ENCODE results near the gene USHBP1.
"Not testable (repeated sequence)": the region's sequence is repeated elsewhere in the genome, so short reads cannot be mapped to it uniquely, and the experiment has no call there.

Gene USHBP1

GRCh38 chr19:17296273-17296672 is 31.7 kb upstream of the USHBP1 start:
- no peaks in the 10 kb centered on the region for H3K27me3 ChIP-seq (ENCODE audit: insufficient read depth, poor library complexity, severe bottlenecking)
- TF ChIP-seq, protein P1, sequence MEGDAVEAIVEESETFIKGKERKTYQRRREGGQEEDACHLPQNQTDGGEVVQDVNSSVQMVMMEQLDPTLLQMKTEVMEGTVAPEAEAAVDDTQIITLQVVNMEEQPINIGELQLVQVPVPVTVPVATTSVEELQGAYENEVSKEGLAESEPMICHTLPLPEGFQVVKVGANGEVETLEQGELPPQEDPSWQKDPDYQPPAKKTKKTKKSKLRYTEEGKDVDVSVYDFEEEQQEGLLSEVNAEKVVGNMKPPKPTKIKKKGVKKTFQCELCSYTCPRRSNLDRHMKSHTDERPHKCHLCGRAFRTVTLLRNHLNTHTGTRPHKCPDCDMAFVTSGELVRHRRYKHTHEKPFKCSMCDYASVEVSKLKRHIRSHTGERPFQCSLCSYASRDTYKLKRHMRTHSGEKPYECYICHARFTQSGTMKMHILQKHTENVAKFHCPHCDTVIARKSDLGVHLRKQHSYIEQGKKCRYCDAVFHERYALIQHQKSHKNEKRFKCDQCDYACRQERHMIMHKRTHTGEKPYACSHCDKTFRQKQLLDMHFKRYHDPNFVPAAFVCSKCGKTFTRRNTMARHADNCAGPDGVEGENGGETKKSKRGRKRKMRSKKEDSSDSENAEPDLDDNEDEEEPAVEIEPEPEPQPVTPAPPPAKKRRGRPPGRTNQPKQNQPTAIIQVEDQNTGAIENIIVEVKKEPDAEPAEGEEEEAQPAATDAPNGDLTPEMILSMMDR (IDR thresholded peaks at IDR 0.05; ENCODE audit: poor library complexity, severe bottlenecking): peak; percentile 58
- ATAC-seq (ENCODE audit: low read depth) (peak; percentile 15; the same call in 1 of the 3 replicates), DNase-seq (ENCODE audit: low spot score) (no peak)
- H3K36me3 ChIP-seq (ENCODE audit: low read depth): peaks cover 22% of the 10 kb centered on the region
- H3K27ac ChIP-seq (ENCODE audit: poor library complexity, severe bottlenecking): peak overlapping the region; percentile 57
- no peaks in the 10 kb centered on the region for H3K9me3 ChIP-seq (ENCODE audit: severe bottlenecking)
- no peak overlapping the region for H3K4me3 ChIP-seq (ENCODE audit: severe bottlenecking)
- peaks cover 7% of the 10 kb centered on the region for H3K4me1 ChIP-seq (ENCODE audit: insufficient read depth, poor library complexity, severe bottlenecking)

DNA sequence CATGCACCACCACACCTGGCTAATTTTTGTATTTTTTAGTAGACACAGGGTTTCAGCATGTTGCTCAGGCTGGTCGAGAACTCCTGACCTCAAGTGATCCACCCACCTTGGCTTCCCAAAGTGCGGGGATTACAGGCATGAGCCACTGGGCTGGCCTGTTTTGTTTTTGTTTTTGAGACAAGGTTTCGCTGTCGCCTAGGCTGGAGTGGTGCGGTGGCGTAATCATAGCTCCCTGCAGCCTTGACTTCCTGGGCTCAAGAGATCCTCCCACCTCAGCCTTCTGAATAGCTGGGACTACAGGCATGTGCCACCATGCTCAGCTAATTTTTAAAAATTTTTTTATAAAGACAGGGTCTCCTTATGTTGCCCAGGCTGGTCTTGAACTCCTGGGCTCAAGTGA is 31.0 kb upstream of the USHBP1 start:
- H3K4me1 ChIP-seq (ENCODE audit: insufficient read depth, poor library complexity, severe bottlenecking); DNase-seq (ENCODE audit: low spot score); ATAC-seq (ENCODE audit: low read depth); H3K27me3 ChIP-seq (ENCODE audit: insufficient read depth, poor library complexity, severe bottlenecking); H3K9me3 ChIP-seq (ENCODE audit: severe bottlenecking); H3K4me3 ChIP-seq (ENCODE audit: severe bottlenecking): not testable (repeated sequence)
- H3K36me3 ChIP-seq (ENCODE audit: low read depth): peaks cover 22% of the 10 kb centered on the region
- peak overlapping the region; percentile 57 for H3K27ac ChIP-seq (ENCODE audit: poor library complexity, severe bottlenecking)

DNA sequence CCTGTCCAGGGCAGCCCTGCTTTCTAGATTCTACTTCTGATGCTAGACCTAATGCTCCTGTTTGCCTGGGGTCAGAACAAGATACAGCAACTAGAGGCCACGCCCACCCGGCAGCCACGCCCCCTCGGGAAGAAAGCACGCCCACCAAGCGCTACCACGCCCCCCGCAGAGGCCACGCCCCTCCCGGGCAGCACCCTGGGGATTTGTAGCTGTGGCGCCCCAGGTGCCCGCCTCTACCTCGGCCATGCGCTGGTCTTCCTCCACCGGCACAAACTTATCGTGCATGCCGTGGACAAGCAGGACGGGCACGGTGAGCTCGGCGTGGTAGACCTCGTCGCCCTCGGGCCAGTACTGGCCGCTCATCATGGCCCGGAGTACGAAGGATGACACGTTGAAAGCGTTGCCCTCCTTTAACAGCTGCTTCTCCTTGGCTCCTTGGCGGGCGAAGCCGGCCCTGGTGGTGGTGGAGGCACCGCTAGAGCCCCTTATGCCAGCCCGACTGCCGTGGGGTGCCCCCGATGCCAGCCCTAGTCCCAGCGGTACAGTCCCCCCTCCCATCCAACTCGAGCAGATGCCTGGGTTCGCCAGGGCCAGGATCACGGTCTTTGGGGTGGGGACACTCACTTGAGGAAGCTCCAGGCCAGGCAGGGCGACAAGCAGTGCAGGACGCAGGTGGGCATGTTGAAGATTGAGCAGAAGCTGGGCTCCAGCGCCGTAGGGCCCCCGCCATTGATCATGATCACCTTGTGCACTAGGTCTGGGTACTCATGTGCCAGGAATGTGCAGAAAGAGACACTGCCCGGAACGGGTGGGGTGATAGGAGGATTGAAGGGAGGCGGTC is 29.7 kb upstream of the USHBP1 start:
- H3K36me3 ChIP-seq (ENCODE audit: low read depth): peaks cover 22% of the 10 kb centered on the region
- TF ChIP-seq, protein P1 (IDR thresholded peaks at IDR 0.05; ENCODE audit: poor library complexity, severe bottlenecking): no peak
- no peak for ATAC-seq (ENCODE audit: low read depth)
- DNase-seq (ENCODE audit: low spot score): no peak
- no peak overlapping the region for H3K27ac ChIP-seq (ENCODE audit: poor library complexity, severe bottlenecking)
- H3K9me3 ChIP-seq (ENCODE audit: severe bottlenecking): no peaks in the 10 kb centered on the region
- H3K4me1 ChIP-seq (ENCODE audit: insufficient read depth, poor library complexity, severe bottlenecking): peaks cover 7% of the 10 kb centered on the region
- no peak overlapping the region for H3K4me3 ChIP-seq (ENCODE audit: severe bottlenecking)
- H3K27me3 ChIP-seq (ENCODE audit: insufficient read depth, poor library complexity, severe bottlenecking): no peaks in the 10 kb centered on the region

GRCh38 chr19:17293605-17294004 is 29.1 kb upstream of the USHBP1 start:
- H3K4me3 ChIP-seq (ENCODE audit: severe bottlenecking): no peak overlapping the region
- peaks cover 7% of the 10 kb centered on the region for H3K4me1 ChIP-seq (ENCODE audit: insufficient read depth, poor library complexity, severe bottlenecking)
- TF ChIP-seq, protein P1 (IDR thresholded peaks at IDR 0.05; ENCODE audit: poor library complexity, severe bottlenecking): no peak
- H3K36me3 ChIP-seq (ENCODE audit: low read depth): peaks cover 17% of the 10 kb centered on the region
- H3K27me3 ChIP-seq (ENCODE audit: insufficient read depth, poor library complexity, severe bottlenecking): no peaks in the 10 kb centered on the region
- H3K9me3 ChIP-seq (ENCODE audit: severe bottlenecking): no peaks in the 10 kb centered on the region
- ATAC-seq (ENCODE audit: low read depth) (no peak), DNase-seq (ENCODE audit: low spot score) (no peak)
- peak overlapping the region; percentile 55 for H3K27ac ChIP-seq (ENCODE audit: poor library complexity, severe bottlenecking)

GRCh38 chr19:17292301-17293074 is 27.9 kb upstream of the USHBP1 start:
- TF ChIP-seq, protein P1 (IDR thresholded peaks at IDR 0.05; ENCODE audit: poor library complexity, severe bottlenecking): peak; percentile 88
- peak; percentile 90 for DNase-seq (ENCODE audit: low spot score)
- peaks cover 7% of the 10 kb centered on the region for H3K4me1 ChIP-seq (ENCODE audit: insufficient read depth, poor library complexity, severe bottlenecking)
- peak overlapping the region; percentile 38 for H3K4me3 ChIP-seq (ENCODE audit: severe bottlenecking)
- H3K27me3 ChIP-seq (ENCODE audit: insufficient read depth, poor library complexity, severe bottlenecking): no peaks in the 10 kb centered on the region
- peak; percentile 87 for ATAC-seq (ENCODE audit: low read depth)
- no peaks in the 10 kb centered on the region for H3K9me3 ChIP-seq (ENCODE audit: severe bottlenecking)
- peaks cover 9% of the 10 kb centered on the region for H3K36me3 ChIP-seq (ENCODE audit: low read depth)
- H3K27ac ChIP-seq (ENCODE audit: poor library complexity, severe bottlenecking): peak overlapping the region; percentile 55

All from RWPE2 (cell line).